HUDEP-2 (cell line): Measurements from ENCODE around the gene TGFBR3L.
A peak's percentile ranks its signal among the peaks of the same experiment; 100 is the strongest.

Source experiments
- DNase-seq, 76 experiments: peaks; one replicate each; lab custom pipeline; 2025; ENCODE audit not compliant: unreplicated experiment in 76 of 76; lab: John Stamatoyannopoulos, UW

Gene TGFBR3L

DNA sequence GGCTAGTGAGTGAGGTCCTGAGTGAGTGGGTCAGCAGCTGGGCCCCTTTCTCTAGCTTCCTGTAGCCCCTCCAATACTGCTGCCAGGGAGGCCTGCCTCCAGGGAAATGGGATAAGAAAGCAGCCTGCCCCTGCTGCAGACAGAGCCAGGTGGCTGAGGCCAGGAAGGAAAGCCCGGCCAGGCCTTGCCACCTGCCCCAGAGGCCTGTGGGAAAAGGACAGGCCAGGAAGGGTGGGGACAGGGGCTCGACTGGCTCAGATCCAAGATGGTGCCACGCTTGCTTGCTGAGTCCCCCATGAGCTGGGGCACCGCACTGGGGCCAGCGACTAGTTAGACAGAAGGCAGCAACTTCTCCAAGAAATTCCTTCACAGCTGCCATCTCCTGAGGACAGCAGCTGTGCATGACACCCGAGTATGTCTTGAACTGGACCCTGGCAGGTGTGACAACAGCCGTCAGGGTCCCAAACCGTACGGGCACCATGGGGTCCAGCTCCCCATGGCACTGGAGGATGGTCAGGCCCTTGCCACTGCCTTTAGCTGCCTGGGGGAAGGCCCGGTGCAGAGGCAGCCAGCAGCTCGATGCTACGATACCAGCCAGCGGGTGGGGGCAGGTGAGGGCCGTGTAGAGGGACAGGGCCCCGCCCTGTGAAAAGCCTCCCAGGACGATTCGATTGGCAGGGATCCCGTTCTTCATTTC lies 35.4 kb upstream of the TGFBR3L start:
- DNase-seq: peak in 3 of 76 experiments; percentile 17 to 29 (median 19)

DNA sequence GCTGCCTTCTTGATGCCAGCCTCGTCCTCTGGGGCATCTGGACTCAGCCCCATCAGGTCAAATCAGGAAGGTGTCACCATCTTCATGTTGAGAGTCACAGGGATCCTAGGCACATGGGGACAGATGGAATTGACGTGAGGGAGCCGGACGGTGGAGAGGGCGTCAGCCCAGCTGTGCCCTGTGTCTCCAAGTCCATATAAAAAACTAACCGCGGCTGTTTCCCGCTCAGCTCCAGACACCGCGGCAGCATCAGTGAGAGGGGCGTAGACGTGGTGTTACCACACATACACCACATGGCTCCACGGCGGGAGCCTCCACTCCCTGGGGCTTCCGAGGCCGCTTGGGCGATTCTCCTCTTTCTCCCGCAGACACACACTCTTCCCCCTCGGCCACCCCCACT lies 34.8 kb upstream of the TGFBR3L start:
- DNase-seq: no peak

DNA sequence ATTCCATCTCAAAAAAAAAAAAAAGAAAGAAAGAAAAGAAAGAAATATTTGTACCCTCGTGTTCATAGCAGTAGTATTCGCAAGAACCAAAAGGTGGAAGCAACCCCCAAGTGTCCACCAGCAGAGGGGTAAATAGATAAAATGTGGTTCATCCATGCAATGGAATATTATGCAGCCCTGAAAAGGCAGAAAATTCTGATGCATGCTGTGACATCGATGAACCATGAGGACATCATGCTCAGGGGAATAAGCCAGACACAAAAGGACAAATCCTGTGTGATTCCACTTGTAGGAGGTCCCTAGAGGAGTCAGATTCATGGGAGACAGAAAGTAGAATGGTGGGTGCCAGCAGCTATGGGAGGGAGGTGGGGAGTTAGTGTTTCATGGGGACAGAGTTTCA lies 32.7 kb upstream of the TGFBR3L start:
- DNase-seq: no peak

DNA sequence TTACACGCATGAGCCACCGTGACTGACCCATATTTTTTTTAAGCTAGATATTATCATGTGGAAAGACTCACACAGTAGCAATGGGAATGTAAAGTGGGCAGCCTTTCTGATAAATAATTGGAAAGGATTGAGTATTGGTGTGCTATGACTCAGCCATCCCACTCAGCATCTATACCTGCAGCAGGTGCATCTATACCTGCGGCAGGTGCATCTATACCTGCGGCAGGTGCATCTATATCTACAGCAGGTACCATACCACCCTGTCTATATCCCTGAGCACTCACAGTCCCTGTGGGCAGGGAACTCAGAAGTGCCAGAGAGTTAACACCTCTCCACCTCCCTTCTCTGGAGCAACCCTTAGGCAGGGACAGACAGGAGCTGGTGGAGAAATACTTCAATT lies 31.5 kb upstream of the TGFBR3L start:
- no peak for DNase-seq

DNA sequence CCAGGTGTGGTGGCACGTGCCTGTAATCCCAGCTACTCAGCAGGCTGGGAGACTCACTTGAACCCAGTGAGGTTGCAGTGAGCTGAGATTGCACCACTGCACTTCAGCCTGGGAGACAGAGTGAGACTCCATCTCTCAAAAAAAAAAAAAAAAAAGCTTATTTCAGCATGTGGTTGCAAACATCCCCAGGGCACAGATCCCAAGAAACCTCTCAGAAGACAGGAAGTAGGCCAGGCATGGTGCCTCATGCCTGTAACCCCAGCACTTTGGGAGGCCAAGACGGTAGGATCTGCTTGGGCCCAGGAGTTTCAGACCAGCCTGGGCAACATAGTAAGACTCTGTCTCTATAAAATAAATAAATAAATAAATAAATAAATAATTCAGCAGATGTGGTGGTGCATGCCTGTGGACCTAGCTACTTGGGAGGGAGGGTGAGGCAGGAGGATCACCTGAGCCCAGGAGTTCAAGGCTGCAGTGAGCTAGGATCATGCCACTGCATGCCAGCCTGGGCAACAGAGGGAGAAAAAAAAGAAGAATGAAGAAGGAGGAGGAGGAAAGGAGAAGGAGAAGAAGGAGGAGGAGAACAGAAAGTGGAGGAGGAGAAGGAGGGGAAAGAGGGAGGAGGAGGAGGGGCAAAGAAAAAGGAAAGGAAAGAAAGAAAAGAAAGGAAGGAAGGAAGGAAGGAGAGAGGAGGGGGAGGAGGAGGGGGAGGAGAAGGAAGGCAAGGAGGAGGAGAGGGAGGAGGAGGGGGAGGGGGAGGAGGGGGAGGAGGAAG lies 30.6 kb upstream of the TGFBR3L start:
- no peak for DNase-seq

DNA sequence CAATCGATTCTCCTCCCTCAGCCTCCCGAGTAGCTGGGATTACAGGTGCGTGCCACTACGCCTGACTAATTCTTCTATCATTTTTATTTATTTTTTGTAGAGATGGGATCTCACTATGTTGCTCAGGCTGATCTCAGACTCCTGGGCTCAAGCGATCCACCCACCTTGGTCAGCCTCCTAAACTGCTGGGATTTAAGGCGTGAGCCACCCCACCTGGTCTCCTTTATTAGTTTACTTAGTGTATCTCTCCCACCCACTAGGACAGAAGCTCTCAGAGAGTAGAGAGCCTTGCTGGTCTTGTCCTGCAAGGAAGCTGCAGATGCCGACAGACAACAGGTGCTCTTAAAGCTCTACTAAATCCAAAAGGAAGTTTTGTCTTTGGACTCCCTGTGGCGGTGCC lies 28.8 kb upstream of the TGFBR3L start:
- DNase-seq: no peak

DNA sequence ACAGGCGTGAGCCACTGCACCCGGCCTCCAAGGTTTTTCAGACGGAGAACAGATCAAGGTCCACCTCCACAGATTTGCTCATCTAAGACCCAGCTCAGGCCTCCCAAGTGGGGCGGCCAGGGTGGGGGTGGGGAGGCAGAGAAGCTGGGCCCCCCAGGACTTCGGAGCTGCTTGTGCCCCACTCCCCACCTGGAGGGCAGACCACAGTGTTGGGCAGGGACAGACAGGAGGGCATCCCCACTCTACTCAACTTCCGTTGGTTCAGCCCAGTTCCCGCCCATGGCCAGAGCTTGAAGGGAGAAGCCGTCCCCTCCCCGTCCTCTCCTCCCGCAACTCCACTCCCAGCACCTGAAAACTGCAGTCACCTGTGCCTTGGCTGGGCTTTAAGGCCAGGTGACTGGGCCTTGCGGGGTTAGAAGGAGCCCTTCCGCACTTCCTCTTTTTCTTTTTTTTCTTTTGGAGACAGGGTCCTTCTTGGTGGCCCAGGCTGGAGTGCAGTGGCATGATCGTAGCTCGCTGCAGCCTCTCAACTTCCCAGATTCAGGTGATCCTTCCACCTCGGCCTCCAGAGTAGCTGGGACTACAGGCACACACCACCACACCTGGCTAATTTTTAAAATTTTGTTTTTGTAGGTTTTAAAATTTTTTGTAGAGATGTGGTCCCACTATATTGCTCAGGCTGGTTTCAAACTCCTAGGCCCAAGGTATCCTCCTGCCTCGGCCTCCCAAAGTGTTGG lies 27.1 kb upstream of the TGFBR3L start:
- DNase-seq: no peak

DNA sequence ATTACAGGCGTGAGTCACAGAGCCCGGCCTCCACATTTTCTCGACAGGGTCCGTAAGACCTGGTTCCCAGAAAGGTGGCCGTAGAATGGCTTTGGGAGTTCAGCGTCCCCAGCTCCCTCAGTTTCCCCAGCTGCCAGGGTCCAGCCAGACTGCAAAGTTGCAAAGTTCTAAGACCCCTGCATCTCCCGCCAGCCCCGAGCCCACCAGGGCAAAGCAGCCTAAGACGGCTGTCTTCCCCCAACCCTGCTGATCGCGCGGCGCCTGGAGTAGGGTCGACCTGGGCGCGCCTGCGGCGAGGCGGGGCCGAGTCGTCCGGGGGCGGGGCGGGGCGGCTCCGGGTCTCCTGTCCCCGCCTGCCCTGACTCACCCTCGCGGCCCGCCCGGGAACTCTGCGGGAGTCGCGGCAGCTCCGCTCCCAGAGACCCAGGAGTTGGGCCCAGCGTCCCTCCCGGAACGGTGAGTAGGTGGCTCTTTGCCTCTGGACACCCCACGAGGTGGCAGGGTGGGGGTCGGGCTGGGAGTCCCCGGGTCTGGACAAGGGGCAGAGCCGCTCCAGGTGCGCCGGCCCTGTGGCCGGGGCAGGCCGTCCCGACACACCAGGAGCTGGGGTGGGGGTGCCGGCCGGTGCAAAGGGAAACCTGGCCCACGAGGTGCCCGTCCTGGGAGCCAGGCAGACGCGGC lies 26.3 kb upstream of the TGFBR3L start, which contains the start of gene LRRC8E:
LRRC8E (plus strand) TSS at position 366 of the 681 bp plus-strand sequence. CDS start 7,094 bp downstream, outside the sequence.
- DNase-seq: peak in 37 of 76 experiments; percentile 25 to 72 (median 50)

DNA sequence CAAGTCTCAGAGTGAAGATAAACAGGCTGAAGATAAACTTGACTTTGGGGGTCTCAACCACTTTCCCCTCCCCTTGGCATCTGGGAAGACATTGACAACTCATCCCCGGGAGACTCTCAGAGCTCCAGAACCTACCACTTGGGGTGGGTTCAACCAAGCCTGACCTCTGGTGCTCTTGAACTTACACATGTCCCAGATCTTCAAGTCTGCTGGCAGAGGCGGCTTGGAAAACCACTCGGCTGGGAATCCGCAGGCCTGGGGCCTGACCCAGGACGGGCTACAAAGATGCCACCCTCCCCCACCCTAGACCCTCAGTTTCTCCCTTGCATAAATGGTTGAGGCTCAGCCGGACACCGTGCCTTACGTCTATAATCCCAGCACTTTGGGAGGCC lies 25.8 kb upstream of the TGFBR3L start:
- DNase-seq: no peak

DNA sequence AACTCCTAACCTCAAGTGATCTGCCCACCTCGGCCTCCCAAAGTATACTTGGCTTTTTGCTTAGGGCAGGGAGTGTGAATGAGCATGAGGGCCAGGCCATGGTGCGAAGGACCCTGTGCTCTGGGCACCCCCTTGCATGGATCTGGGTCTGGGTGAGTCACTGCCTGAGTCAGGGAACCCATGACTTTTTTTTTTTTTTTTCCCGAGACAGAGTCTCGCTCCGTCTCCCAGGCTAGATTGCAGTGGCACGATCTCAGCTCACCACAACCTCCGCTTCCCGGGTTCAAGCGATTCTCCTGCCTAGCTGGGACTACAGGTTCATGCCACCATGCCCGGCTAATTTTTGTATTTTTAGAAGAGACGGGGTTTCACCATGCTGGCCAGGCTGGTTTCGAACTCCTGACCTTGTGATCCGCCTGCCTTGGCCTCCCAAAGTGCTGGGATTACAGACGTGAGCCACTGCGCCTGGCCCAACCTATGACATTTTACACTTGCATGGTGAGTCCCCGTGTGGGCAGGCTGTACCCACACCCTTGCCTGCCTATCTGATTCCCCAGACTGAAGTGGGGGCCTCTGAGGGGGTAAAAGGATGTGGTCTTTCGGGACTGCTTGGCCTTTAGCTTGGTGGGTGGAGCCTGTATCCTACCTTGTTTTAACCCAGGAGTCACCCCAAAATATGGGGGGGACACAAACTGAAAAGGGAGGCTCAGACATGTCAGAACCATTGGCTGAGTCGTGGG lies 21.1 kb upstream of the TGFBR3L start:
- peak in 6 of 76 experiments; percentile 23 to 41 (median 26) for DNase-seq

DNA sequence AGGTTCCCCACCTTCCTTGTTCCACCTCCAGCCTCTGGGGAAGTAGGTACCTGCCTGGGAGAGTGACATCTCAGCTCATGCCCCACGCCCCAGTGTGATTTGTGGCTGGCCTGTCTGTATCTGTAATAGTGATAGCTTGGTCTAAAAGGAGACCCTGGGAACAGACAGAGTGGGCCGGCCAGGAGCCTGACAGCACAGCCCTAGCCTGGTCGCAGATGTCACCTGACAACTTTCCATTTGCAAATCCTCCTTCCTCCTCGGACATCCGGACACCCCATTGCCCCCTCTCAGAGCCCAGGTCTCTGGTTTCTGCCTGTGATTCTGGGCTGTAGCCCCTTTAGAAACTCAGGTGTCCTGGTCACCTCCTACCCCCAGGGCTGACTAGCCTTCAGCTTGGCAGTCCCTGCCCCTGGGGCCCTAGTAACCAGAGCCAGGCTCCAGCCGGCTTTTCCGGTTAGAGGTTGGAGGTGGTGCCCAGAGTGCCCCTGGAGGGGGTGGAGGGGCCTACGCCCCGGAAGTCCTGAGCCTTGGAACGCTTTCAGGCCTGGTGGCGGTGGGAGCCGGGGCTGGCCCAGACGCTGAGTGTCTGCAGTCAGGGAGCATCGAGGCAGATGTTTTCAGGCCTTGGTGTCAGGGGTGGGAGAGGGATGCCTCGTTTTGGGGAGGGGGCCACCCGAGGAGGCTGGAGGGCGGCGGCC lies 19.9 kb upstream of the TGFBR3L start:
- no peak for DNase-seq

DNA sequence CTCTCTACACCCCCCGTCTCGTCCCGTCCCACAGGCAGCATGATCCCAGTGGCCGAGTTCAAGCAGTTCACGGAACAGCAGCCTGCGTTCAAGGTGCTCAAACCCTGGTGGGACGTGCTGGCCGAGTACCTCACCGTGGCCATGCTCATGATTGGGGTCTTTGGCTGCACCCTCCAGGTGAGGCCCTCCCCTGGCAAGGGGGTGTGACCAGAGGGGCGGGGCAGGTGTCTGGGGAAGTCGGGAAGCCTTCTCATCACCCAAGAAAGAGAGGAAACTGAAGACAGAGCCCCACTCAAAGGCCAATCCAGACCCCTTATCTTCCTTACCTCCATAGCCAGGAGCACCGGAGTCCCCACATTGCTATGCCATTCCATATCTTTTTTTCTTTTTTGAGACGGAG lies 19.1 kb upstream of the TGFBR3L start:
- no peak for DNase-seq

DNA sequence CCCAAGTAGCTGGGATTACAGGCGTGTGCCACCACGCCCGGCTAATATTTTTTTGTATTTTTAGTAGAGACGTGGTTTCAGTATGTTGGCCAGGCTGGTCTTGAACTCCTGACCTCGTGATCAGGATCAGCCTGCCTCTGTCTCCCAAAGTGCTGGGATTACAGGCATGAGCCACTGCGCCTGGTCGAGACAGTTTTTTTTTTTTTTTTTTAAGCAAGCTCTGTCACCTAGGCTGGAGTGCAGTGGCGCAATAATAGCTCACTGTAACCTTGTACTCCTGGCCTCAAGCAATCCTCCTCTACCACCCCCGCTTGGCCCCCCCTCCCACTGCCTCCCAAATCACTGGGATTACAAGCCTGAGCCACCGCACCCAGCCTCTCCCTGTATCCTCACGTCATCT lies 17.3 kb upstream of the TGFBR3L start:
- no peak for DNase-seq

DNA sequence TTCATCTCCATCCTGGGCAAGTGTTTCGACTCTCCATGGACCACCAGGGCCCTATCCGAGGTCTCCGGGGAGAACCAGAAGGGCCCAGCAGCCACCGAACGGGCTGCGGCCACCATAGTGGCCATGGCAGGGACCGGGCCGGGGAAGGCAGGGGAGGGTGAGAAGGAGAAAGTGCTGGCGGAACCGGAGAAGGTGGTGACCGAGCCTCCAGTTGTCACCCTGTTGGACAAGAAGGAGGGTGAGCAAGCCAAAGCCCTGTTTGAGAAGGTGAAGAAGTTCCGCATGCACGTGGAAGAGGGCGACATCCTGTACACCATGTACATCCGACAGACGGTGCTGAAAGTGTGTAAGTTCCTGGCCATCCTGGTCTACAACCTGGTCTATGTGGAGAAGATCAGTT lies 15.7 kb upstream of the TGFBR3L start:
- DNase-seq: no peak

DNA sequence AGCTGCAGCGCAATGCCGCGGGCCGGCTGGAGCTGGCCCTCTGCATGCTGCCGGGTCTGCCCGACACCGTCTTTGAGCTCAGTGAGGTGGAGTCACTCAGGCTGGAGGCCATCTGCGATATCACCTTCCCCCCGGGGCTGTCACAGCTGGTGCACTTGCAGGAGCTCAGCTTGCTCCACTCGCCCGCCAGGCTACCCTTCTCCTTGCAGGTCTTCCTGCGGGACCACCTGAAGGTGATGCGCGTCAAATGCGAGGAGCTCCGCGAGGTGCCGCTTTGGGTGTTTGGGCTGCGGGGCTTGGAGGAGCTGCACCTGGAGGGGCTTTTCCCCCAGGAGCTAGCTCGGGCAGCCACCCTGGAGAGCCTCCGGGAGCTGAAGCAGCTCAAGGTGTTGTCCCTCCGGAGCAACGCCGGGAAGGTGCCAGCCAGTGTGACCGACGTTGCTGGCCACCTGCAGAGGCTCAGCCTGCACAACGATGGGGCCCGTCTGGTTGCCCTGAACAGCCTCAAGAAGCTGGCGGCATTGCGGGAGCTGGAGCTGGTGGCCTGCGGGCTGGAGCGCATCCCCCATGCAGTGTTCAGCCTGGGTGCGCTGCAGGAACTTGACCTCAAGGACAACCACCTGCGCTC lies 14.8 kb upstream of the TGFBR3L start:
- no peak for DNase-seq

DNA sequence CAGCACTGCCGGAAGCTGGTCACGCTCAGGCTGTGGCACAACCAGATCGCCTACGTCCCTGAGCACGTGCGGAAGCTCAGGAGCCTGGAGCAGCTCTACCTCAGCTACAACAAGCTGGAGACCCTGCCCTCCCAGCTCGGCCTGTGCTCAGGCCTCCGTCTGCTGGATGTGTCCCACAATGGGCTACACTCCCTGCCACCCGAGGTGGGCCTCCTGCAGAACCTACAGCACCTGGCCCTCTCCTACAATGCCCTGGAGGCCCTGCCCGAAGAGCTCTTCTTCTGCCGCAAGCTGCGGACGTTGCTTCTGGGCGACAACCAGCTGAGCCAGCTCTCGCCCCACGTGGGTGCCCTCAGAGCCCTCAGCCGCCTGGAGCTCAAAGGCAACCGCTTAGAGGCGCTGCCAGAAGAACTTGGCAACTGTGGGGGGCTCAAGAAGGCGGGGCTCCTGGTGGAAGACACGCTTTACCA lies 14.2 kb upstream of the TGFBR3L start:
- no peak for DNase-seq

DNA sequence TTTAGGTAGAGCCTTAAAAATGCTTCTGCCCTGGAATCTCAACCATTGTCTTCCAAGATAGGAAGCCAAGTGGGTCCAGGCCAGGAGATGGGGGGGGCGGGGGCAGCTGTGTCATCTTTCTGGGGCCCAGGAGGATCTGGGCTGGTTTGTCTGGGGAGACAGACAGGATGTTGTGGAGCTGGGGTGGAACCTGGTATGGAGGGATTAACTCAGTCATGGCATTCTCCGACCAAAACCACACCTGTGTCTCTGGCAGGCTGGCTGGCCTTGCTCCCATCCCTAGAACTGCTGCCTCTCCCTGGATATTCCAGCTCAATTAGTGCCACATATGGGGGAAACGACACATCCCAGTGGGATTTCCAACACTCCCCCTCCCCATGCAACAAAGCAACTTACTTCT lies 13.7 kb upstream of the TGFBR3L start:
- DNase-seq: no peak

DNA sequence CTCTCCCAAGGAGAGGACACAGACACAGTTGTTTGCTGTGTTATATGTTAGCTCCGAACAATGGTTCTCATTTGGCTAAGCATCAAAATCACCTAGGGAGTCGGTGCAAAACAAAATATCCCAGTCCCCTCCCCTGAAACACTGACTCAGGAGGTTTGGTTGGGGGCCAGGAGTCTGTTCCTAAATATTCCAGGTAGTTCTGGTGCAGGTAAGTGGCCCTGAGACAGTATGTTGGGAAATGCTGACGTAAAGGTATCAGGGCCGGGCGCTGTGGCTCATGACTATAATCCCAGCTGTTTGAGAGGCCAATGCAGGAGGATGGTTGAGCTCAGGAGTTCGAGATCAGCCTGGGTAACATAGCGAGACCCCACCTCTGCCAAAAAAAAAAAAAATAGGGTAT lies 13.3 kb upstream of the TGFBR3L start:
- no peak for DNase-seq

DNA sequence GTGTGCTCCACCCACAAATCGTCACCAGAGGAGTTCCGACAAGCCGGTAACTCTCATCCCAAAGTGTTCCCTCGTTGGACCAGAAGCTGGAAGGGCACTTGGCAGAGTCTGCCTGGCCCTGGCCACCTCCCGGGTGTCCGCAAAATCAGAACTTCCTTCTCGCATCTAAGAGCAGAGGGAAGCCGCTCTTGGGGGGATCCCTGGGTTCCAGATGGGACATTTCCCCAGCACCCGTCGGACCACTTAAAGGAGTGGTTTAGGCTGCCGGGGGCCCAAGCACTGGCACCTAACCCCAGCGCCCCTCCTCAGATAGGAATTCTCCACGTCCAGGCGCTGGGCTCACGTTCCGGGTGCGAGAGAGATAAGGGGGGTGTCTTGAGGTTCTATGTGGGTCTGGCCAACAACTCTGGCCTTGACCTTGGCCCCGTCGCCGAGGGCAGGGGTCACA lies 11.8 kb upstream of the TGFBR3L start:
- DNase-seq: peak in 1 of 76 experiments; percentile 33
